ENCODE measurements around the gene RAB23. TPM values are rescaled to one million over a fixed set of nuclear protein-coding genes. Genes with fewer than 3 reads are reported as not detected.

The RAB23 gene
- total and polyA plus RNA-seq, 9 of the 15 experiments (the other 6 are each of a cell fraction or from before 2014, with no cell fraction given) = 3.4 to 18.0 (median 9.4) TPM

- FAIRE-seq = peak; percentile 23
- intact Hi-C loops (cut with micrococcal nuclease) (loop anchor here (2.0 to 5.0 kb wide), 6 partner anchors 48 to 271 kb away; partner anchors contain the start of genes BEND6, KIAA1586 and ZNF451), in situ Hi-C loops (cut with MboI) (no loop called here)
- ATAC-seq = peak; percentile 44
- peak overlapping the region; percentile 94; the same call in 1 of the 2 replicates for H2AFZ ChIP-seq (ENCODE audit: low read depth, low read length)
- no peaks in the 10 kb centered on the region for H3K27me3 ChIP-seq (ENCODE audit: control insufficient read depth in 2 of 2, insufficient read depth in 2 of 2, low read length in 2 of 2)
- H3K27ac ChIP-seq (ENCODE audit: extremely low read depth, low read depth, low read length) = peak overlapping the region; percentile 98
- H4K20me1 ChIP-seq (replicated peaks; ENCODE audit: control insufficient read depth, insufficient read depth, low read length) = no peaks in the 10 kb centered on the region
- peak in 2 of 4 experiments; percentile 41 to 59 for DNase-seq (ENCODE audit: extremely low read depth in 1 of 4, low spot score in 3 of 4)
- ChIA-PET CTCF (ENCODE audit: low intra/inter-chr PET ratio) (interaction anchor here (0.5 kb wide), 1 partner anchor 153 kb away, joined by 6 read pairs; no protein-coding TSS in a partner anchor), POLR2A (interaction anchor here (0.6 to 2.2 kb wide), 9 partner anchors 10 to 269 kb away, joined by 3 to 14 read pairs (median 3); partner anchors contain the start of gene PRIM2)
- H3K79me2 ChIP-seq (ENCODE audit: control insufficient read depth, insufficient read depth, low read length) = peaks cover 67% of the 10 kb centered on the region
- H3K9ac ChIP-seq (ENCODE audit: insufficient read depth in 1 of 2, low read depth in 2 of 2, low read length in 2 of 2) = peak overlapping the region; percentile 94 to 96
- H3K9me3 ChIP-seq (replicated peaks; ENCODE audit: control insufficient read depth, insufficient read depth, low read depth, low read length) = no peaks in the 10 kb centered on the region
- TF ChIP-seq, protein P1, sequence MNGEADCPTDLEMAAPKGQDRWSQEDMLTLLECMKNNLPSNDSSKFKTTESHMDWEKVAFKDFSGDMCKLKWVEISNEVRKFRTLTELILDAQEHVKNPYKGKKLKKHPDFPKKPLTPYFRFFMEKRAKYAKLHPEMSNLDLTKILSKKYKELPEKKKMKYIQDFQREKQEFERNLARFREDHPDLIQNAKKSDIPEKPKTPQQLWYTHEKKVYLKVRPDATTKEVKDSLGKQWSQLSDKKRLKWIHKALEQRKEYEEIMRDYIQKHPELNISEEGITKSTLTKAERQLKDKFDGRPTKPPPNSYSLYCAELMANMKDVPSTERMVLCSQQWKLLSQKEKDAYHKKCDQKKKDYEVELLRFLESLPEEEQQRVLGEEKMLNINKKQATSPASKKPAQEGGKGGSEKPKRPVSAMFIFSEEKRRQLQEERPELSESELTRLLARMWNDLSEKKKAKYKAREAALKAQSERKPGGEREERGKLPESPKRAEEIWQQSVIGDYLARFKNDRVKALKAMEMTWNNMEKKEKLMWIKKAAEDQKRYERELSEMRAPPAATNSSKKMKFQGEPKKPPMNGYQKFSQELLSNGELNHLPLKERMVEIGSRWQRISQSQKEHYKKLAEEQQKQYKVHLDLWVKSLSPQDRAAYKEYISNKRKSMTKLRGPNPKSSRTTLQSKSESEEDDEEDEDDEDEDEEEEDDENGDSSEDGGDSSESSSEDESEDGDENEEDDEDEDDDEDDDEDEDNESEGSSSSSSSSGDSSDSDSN (IDR thresholded peaks at IDR 0.05; ENCODE audit: borderline replicate concordance in 1 of 2, low read depth in 2 of 2, low read length in 2 of 2) = 0 out of 4 replicates have a peak, but pooled peaks of 1 of the 2 experiments have one; percentile 59
- TF ChIP-seq HMBOX1 (IDR thresholded peaks at IDR 0.05) (peak; percentile 41), TEAD4 (IDR thresholded peaks at IDR 0.05; ENCODE audit: low read length) (peak; percentile 18; the same call in 1 of the 2 replicates), TEAD4 (CRISPR knock-in tag; IDR thresholded peaks at IDR 0.05; ENCODE audit: borderline replicate concordance) (no peak), PML (IDR thresholded peaks at IDR 0.05; ENCODE audit: low read length) (peak; percentile 28; the same call in 1 of the 2 replicates), CHD1 (IDR thresholded peaks at IDR 0.05; ENCODE audit: low read length) (peak; percentile 77), BRD4 (IDR thresholded peaks at IDR 0.05) (peak; percentile 59; the same call in 1 of the 2 replicates), KAT7 (CRISPR knock-in tag; IDR thresholded peaks at IDR 0.05; ENCODE audit: borderline replicate concordance) (0 out of 2 replicates have a peak, but pooled peaks have one; percentile 18), LEF1 (IDR thresholded peaks at IDR 0.05) (0 out of 2 replicates have a peak, but pooled peaks have one; percentile 23), ZNF79 (CRISPR knock-in tag; IDR thresholded peaks at IDR 0.05; ENCODE audit: low read depth) (no peak), BACH1 (tag; IDR thresholded peaks at IDR 0.05) (no peak), ZNF174 (CRISPR knock-in tag; IDR thresholded peaks at IDR 0.05) (no peak)
- TF ChIP-seq, protein P2, sequence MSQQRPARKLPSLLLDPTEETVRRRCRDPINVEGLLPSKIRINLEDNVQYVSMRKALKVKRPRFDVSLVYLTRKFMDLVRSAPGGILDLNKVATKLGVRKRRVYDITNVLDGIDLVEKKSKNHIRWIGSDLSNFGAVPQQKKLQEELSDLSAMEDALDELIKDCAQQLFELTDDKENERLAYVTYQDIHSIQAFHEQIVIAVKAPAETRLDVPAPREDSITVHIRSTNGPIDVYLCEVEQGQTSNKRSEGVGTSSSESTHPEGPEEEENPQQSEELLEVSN (IDR thresholded peaks at IDR 0.05; ENCODE audit: borderline replicate concordance in 1 of 2, extremely low read depth in 1 of 2, insufficient read depth in 1 of 2, insufficient read length in 1 of 2, low read depth in 1 of 2, low read length in 1 of 2, poor library complexity in 1 of 2, severe bottlenecking in 1 of 2) = peak in 1 of 2 experiments; percentile 34
- peaks cover 63% of the 10 kb centered on the region for H3K36me3 ChIP-seq (ENCODE audit: control insufficient read depth, insufficient read depth, low read length)
- H3K4me3 ChIP-seq = peak overlapping the region; percentile 91
- H3K9me1 ChIP-seq (ENCODE audit: control insufficient read depth, insufficient read depth, low read length) = no peaks in the 10 kb centered on the region
- WGBS (ENCODE audit: insufficient coverage, low coverage, missing lambda C conversion rate) = under 1% methylated on average over 19 of the region's 19 CpGs
- TSS peak; percentile 41 for BruUV-seq (replicated peaks)
- H3K4me2 ChIP-seq (ENCODE audit: insufficient read depth, low read length) = peak overlapping the region; percentile 95
- peaks cover 7 to 19% of the 10 kb centered on the region in 2 experiments; a peak in 3 of 5 replicates for H3K4me1 ChIP-seq (replicated peaks in 1 of 2; ENCODE audit: control insufficient read depth in 2 of 2, insufficient read depth in 2 of 2, low read length in 2 of 2)
Measured at GRCh38 chr6:57173056-57173885, 48.8 kb downstream of the RAB23 start.

Measured in K562 (cell line).